Neutrophil (primary cell): ENCODE results near the gene TSNAX.

Experiments
- H3K27ac ChIP-seq: fragments of 200-600 bp; sonication (generic); 2 replicates; pipeline ENCODE4 v1.5.1; 2016; ENCODE audit warnings: mild to moderate bottlenecking, moderate library complexity
- H3K27me3 ChIP-seq: fragments of 200-600 bp; sonication (generic); 2 replicates; pipeline ENCODE4 v1.6.0; 2016; ENCODE audit warnings: mild to moderate bottlenecking
- H3K36me3 ChIP-seq: fragments of 200-600 bp; sonication (generic); 2 replicates; pipeline ENCODE4 v1.5.1; 2017
- H3K4me1 ChIP-seq, 2 experiments: fragments of 200-600 bp in 1 of 2; sonication (generic) in 1 of 2; 1 replicate in 1 of 2; 2 replicates in 1 of 2; pipeline versions ENCODE4 v1.5.1 to v1.6.1; 2013 to 2016; ENCODE audit warnings: low read depth in 1 of 2, low read length in 1 of 2, mild to moderate bottlenecking in 1 of 2, moderate library complexity in 1 of 2; ENCODE audit not compliant: control insufficient read depth in 1 of 2, insufficient read depth in 1 of 2
- H3K4me3 ChIP-seq, 2 experiments: fragments of 200-600 bp in 1 of 2; sonication (generic) in 1 of 2; 1 replicate in 1 of 2; 2 replicates in 1 of 2; pipeline ENCODE4 v1.5.1; 2013 to 2016; ENCODE audit warnings: low read depth in 1 of 2, low read length in 1 of 2, mild to moderate bottlenecking in 1 of 2, moderate library complexity in 1 of 2
- H3K9me3 ChIP-seq: fragments of 200-600 bp; sonication (generic); 2 replicates; pipeline ENCODE4 v1.5.1; 2016
- TF ChIP-seq, protein P1 (sequence below): fragments of 200-600 bp; sonication (generic); IDR thresholded peaks from 2 replicates; pipeline ENCODE4 v1.5.1; 2016; ENCODE audit warnings: antibody characterized with exemption

The TSNAX gene

DNA sequence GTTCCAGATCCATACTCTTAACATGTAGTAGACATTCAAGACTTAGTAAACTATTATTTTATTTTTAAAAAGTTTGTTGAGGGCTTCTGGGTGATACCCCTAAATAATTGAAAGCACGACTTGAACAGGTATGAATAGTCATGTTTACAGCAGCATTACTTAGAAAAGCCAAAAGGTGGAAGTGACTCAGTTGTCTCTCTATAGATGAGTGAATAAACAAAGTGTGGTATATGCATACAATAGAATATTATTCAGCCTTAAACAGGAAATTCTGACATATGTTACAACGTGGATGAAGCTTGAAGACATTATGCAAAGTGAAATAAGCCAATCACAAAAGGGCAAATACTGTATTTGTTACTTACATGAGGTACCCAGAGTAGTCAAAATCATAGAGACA lies 26.5 kb downstream of the TSNAX start:
- H3K4me3 ChIP-seq: no peak overlapping the region
- peaks cover 17% of the 10 kb centered on the region for H3K36me3 ChIP-seq
- no peak overlapping the region for H3K27ac ChIP-seq
- no peaks in the 10 kb centered on the region for H3K27me3 ChIP-seq
- no peaks in the 10 kb centered on the region for H3K9me3 ChIP-seq
- TF ChIP-seq, protein P1, sequence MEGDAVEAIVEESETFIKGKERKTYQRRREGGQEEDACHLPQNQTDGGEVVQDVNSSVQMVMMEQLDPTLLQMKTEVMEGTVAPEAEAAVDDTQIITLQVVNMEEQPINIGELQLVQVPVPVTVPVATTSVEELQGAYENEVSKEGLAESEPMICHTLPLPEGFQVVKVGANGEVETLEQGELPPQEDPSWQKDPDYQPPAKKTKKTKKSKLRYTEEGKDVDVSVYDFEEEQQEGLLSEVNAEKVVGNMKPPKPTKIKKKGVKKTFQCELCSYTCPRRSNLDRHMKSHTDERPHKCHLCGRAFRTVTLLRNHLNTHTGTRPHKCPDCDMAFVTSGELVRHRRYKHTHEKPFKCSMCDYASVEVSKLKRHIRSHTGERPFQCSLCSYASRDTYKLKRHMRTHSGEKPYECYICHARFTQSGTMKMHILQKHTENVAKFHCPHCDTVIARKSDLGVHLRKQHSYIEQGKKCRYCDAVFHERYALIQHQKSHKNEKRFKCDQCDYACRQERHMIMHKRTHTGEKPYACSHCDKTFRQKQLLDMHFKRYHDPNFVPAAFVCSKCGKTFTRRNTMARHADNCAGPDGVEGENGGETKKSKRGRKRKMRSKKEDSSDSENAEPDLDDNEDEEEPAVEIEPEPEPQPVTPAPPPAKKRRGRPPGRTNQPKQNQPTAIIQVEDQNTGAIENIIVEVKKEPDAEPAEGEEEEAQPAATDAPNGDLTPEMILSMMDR: no peak
- H3K4me1 ChIP-seq: peaks cover 12 to 14% of the 10 kb centered on the region in 2 experiments

DNA sequence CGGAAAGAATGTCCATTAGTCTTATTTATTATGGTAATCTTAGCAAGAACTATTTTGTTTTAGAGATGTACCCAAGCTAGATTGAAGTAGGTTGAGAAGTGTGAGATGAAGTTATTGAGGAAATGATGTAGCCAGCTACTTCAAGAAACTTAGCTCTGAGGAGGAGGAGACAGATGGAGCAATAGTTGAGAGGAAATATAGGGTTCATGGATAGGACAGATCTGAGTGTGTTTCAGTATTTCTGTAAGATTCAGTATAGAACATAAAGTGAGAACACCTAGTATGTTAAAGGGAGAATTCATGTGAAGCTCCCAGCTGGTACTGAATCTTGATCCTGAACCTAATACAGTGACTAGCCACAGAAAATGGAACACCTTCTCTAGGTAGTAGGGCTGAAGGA lies 28.9 kb downstream of the TSNAX start:
- Histone ChIP-seq H3K27me3 (no peaks in the 10 kb centered on the region), H3K9me3 (no peaks in the 10 kb centered on the region), H3K4me3 (no peak overlapping the region), H3K4me1 (peaks cover 16 to 18% of the 10 kb centered on the region in 2 experiments), H3K27ac (peak overlapping the region; percentile 14), H3K36me3 (peaks cover 12% of the 10 kb centered on the region)
- TF ChIP-seq, protein P1: no peak

DNA sequence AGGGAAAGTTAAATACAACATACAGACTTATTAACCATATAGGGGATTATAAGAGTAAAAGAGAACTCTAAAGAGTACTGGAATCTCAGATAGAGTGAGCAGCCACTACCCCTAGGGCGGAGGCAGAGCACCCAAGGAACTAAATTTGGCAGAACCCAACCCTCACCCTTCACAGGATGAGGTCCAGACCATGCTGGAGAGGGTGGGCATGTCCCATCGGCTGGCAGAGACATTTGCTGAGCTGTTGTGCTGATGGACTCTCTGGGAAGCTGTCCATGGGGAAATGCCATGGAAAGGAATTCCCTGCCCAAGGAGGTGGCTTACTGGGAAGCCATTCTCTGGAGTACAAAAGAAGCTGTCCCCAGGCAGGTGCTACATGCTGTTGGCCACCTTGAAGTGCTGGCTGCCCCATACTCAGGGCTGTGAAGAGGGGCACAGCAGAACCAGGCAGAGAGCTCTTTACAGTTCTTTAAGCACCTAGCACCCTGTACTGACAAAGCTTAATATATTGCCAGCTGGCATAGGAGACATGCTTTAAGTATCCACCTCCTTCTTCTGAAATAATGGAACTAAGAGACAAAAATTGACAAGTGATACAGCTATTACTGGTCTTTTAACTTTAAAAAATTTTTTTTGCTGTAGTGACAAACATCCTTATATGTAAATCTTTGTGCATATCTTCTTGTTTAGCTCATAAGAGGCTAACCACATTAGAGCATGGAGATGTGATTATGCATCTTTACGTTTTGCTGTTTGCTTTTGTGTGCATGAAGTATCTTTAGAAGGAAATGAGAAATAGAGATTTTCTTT lies 29.6 kb downstream of the TSNAX start:
- H3K36me3 ChIP-seq: peaks cover 12% of the 10 kb centered on the region
- no peaks in the 10 kb centered on the region for H3K27me3 ChIP-seq
- H3K27ac ChIP-seq: peak overlapping the region; percentile 14
- H3K9me3 ChIP-seq: no peaks in the 10 kb centered on the region
- peaks cover 23 to 24% of the 10 kb centered on the region in 2 experiments for H3K4me1 ChIP-seq
- TF ChIP-seq, protein P1: no peak
- no peak overlapping the region for H3K4me3 ChIP-seq

DNA sequence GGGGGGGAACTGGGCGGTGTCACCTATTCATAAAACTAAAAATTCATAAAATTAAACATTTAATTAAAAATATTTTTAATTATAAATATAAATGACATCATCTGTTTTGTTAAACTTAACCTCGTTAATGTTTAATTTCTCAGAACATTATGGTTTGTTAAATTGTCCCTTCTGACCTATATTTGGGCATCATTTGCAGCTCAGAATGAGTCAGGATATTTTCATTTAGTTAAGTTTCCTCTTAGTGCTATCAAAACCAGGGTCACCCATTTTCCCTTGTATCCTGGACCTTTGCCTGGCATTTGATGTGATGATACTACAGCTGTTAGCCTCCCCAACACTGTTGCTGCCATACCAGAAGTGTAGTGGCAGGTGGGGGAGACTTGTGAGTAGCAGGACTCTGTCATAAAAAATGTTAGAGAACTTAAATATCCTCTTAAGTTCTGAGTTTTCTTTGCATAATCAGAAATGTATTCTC lies 30.3 kb downstream of the TSNAX start:
- Histone ChIP-seq H3K36me3 (peaks cover 12% of the 10 kb centered on the region), H3K4me3 (no peak overlapping the region), H3K4me1 (peaks cover 25 to 27% of the 10 kb centered on the region in 2 experiments), H3K27me3 (no peaks in the 10 kb centered on the region), H3K27ac (no peak overlapping the region), H3K9me3 (no peaks in the 10 kb centered on the region)
- TF ChIP-seq, protein P1: no peak

DNA sequence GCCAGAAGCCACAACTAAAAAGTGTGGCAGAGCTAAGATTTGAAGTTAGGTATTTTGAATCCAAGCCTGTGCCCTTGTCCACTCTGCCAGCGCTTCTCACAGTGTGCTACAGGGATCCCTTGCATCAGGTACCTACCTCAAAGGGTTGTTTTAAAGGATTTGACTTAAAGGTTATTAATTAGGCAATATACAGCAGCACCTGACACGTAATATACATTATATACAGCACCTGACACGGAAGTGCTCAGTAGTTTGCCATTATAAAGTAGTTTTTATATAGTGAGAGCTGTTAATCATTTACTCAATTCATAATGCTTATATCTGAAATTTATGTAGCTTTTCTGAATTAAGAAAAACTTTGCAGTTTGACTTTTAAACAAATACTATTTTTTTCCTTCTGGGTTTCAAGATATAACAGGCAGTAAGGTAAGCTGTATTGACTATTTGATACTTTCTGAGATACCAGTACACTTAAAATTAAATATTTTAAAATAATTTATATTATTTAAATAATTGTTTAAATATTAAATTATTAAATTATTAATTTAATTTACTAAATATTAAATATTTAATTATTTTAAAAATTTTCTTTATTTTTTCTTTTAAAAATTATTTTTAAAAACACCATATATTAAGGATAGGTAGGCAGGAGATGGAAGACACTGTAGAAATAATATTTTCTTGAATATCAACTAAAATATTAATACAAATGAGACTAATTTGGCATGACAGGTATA lies 33.3 kb downstream of the TSNAX start:
- Histone ChIP-seq H3K9me3 (no peaks in the 10 kb centered on the region), H3K27ac (peak overlapping the region; percentile 68), H3K27me3 (no peaks in the 10 kb centered on the region), H3K4me1 (peaks cover 25 to 26% of the 10 kb centered on the region in 2 experiments), H3K4me3 (no peak overlapping the region), H3K36me3 (peaks cover 13% of the 10 kb centered on the region)
- TF ChIP-seq, protein P1: no peak
